Measurements from ENCODE around the gene DHFR2.

GRCh38 chr3:94019659-94020058 is 43.1 kb downstream of the DHFR2 start:
- no peak for TF ChIP-seq CTCF (IDR thresholded peaks at IDR 0.05)
- TF ChIP-seq POLR2A (IDR thresholded peaks at IDR 0.05), result no peak

All from thyroid gland (tissue), 4 donors.